NCI-H2196 treated with DMSO at 0.1 percent for 48 hours (cell line): ENCODE measurements around the gene MTCL1.
"Not testable (repeated sequence)": the region's sequence is repeated elsewhere in the genome, so short reads cannot be mapped to it uniquely, and the experiment has no call there.

Source experiments
- DNase-seq: peaks from one replicate; lab custom pipeline; 2025; ENCODE audit not compliant: unreplicated experiment; lab: John Stamatoyannopoulos, UW

MTCL1 gene

GRCh38 chr18:8741532-8741931 is 36.2 kb downstream of the MTCL1 start:
- DNase-seq = no peak

- DNase-seq = no peak
Measured at GRCh38 chr18:8742387-8743361, 37.3 kb downstream of the MTCL1 start.

DNA sequence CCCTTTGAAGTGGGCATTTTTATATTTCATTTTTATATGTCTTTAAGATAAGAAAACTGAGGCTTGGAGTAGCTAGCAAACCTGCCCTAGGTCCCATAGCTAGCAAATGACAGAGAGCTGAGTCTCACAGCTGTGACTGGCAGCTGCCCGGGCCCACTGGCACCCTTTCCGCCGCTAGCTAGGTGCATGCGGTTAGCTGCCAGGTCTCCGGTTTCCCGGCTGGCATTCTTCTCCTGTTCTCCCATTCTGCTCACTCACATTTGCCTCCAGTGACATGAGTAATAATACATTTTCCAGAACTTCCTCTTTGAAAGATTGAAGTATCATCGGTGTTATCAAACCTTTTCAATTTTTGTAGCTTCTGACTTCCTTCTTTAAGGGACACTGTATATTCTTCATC is 38.7 kb downstream of the MTCL1 start:
- DNase-seq = no peak

- no peak for DNase-seq
Measured at GRCh38 chr18:8744656-8745055, 39.3 kb downstream of the MTCL1 start.

DNA sequence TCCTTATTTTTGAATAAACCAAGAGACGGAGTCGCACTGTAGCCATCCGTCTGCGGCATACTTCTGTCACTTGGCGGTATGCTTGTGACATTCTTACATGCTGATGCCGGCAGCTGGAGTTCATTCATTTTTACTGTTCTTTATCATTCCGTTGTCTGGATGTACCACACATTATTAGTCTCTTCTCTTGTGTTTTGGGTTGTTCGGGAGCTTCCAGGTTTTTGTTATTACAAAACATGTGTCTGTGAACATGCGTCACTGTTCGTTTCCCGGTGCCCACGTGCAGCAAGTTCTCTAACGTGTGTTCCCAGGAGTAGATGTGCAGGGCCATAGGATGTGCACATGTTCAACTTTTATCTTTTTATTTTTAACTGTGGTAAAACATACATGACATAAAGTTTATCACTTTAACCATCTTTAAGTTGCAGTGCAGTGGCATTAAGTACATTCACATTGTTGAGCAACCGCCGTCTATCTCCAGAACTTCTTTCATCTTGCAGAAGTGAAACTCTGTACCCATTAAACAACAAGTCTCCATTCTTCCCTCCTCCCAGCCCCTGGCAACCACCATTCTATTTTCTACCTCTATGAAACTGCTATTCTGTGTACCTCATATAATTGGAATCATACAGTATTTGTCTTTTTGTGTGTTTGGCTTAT is 40.1 kb downstream of the MTCL1 start:
- no peak for DNase-seq

DNA sequence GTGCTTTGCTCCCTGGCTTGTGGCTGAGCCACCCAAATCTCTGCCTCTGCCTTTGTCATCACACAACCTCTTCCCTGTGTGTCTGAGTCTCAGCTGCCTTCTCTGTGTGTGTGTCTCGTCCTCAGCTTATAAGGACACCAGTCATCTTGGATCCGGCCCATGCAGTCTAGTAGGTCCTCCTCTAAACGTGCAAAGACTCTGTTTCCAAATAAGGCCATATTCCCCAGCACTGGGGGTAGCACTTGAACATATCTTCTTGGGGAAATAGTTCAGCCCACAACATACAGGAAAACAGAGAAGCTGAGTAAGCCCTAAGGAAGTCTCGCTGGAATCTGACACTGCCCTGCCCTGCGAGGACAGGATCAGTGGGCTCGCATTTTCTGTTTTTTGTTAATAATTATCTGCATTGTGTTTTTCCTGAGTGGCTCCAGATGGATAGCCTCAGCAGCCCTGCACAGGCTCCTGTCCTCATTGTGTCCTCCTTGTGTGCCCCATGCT is 42.1 kb downstream of the MTCL1 start:
- no peak for DNase-seq

DNA sequence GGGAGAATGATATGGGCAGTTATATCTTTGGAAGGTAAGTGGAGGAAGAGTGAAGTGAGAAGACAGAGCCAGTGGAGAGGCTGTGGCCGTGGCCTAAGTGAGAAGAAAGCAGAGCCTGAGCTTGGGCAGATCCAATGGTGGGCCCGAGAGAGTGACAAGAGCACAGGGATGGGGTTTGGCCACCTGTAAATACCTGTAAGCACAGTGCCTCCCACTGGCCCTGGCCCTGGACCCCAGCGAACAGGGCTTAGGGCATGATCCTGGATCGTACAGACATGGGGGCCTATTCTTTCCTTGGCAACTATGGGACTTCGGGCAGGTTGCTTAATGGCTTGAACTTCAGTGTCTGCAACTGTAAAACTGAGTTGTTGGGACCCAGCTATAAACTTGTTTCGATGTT is 44.1 kb downstream of the MTCL1 start:
- no peak for DNase-seq

GRCh38 chr18:8750954-8751415 is 45.6 kb downstream of the MTCL1 start:
- no peak for DNase-seq

- DNase-seq = no peak
Measured at GRCh38 chr18:8751692-8752091, 46.3 kb downstream of the MTCL1 start.

DNA sequence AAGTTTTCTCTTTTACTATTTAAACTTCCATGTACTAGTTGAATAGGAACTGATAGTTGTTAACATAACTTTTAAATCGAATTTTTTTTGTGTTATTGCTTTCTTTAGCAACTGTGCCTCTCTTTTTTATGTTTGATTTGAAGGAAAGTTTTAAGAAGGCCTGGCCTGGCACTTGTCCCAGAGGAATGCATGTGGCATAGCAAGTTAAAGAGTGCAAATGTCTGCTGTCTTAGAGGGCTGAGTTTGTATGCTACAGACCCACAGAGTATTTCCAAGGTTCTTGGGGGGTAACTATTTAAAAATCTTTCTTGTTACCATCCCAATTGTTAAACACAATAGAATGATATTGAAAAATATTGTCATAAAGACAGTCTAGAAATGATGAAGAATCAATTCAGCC is 47.0 kb downstream of the MTCL1 start:
- DNase-seq = no peak

GRCh38 chr18:8754995-8755960 is 49.9 kb downstream of the MTCL1 start:
- DNase-seq = no peak

DNA sequence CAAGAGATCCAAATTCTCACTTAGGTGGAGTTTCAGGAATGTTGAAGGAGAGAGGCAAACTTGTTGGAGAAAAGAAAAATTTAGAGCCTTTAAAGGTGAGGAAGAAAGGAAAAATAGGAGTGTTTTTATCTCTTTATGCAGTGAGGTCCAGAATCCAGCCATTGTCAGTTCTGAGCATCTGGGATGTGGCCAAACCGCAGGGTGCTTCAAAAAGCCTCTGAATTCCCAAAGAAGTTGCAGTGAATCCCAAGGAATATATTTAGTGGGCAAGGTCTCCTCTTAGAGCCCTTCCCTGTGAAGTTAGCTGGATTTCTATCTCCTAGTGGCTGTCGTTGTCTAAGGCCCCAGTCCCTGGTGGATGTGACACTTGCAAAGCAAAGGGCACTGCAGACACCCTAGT is 51.2 kb downstream of the MTCL1 start:
- no peak for DNase-seq

DNA sequence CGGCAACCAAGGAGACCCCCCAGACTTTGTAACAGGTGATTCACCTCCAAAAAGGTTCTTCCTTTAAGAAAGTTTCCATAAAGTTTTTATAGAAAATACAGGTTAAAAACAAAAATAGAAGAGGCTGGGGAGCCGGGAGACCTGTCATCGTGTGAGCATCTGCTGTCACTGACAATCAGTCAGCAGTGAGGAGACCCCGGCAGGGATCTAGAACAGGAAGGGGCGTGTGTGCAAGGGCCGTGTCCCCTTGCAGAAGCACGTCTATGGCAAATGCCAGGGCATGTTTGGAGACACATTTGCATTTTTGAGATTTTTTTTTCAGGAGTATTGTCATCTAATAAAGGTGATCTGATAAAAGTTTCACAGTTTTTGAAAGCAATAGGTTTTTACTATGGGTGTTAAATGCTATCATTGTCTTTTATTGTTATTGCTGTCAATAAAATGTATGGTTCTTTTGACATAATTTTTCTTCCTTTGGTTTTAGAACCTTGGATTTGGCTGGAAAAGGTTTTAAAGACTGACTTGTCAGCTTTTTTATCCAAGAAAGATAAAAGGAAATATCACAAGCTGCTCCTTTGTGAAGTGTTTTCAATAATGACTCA is 52.1 kb downstream of the MTCL1 start:
- no peak for DNase-seq

- no peak for DNase-seq
Measured at GRCh38 chr18:8758466-8758865, 53.1 kb downstream of the MTCL1 start.

DNA sequence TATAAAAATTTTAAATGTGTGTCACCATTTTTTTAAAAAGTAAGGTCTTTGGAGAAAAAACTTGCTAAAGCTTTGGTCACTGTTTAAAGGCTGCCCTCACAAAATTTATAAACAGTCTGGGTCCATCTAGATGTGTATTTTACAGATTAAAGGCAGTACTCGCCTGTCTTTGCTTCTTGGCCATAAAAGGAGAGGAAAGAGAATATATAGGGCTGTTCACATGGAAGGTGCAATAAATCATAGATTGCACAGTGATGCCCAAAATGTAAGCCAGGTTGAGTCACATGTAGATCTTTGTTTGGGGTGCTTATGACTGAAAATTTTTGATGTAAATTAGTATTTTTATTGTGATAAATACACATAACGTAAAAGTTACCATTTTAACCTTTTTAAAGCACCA is 55.6 kb downstream of the MTCL1 start:
- no peak for DNase-seq

DNA sequence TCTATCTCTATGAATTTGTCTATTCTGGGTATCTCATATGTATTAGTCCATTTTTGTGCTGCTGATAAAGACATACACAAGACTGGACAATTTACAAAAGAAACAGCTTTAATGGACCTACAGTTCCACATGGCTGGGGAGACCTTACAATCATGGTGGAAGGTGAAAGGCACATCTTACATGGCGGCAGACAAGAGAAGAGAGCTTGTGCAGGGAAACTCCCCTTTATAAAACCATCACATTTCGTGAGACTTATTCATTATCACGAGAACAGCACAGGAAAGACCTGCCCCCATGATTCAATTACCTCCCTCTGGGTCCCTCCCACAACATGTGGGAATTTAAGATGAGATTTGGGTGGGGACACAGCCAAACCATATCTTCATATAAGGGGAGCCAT is 56.2 kb downstream of the MTCL1 start:
- DNase-seq = not testable (repeated sequence)

DNA sequence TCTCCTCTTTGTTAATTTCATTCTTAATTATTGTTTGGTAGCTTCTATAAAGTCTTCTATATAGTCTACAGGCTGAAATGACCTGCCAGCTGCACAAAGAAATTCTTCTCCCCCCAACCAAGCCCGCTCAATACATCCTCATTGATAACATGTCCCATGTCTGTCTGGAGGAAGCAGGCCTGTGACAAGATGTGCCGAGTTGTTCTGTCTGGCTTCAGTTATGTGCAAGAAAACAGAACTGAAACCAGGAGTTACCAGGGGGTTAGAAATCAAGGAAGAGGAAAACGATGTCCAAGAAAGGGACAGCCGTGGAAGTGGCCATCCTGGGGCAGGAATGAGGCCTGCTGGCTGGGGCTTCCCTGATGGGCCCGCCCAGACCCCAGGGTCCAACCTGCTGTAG is 57.6 kb downstream of the MTCL1 start:
- DNase-seq = no peak

GRCh38 chr18:8763611-8764010 is 58.3 kb downstream of the MTCL1 start:
- no peak for DNase-seq

DNA sequence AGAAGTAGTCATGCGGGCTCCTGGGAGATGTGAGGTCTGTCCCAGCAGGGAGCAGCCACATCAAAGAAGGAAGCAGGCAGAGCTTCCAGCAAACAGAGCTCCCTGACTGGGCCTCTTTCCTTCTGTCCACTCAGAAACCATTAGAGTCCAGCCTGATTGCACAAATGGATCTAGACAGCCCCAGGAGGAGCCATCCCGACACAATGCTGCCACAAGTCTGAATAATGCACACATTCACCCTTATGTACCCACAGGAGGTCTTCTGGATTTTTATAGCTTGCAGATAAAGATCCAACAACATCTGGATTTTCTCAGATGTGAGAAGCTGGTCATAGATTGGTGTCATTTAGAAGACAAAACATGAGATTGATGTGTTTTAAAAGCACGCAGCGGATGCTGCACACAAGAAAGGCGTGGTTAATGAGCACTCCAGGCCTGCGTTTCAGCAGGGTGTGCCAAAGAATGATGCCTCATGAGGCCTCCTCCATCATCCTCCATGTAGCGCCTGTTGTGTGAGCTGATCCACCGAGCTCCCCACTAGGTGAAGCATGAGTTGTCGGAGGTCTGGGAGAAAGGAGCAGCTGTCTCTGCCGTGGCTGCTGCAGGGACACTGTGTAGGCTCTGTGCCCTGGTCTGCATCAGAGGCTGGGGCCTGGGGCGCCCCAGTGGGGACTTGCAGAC is 60.6 kb downstream of the MTCL1 start:
- DNase-seq = no peak
